Mucosa of gallbladder (tissue), 1 donor: Measurements from ENCODE around the gene NDUFA3. TPM values are rescaled to one million over a fixed set of nuclear protein-coding genes. Genes with fewer than 3 reads are reported as not detected.
"Not testable (repeated sequence)": the region's sequence is repeated elsewhere in the genome, so short reads cannot be mapped to it uniquely, and the experiment has no call there.

Experiments
- DNase-seq: peaks from one replicate; pipeline ENCODE4 v3.0.0-alpha.2; 2020; ENCODE audit warnings: low spot score
- total RNA-seq: library from RNA; stranded (reverse); gene quantifications from one replicate; pipeline ENCODE4 v1.2.1, GENCODE V29; 2021
- donor health status: DM: no; HTN: no; CAD: no.

Gene NDUFA3
- 177 TPM for total RNA-seq

GRCh38 chr19:54102421-54103169, at the start of gene NDUFA3:
TSS of gene NDUFA3 (plus strand) at chr19:54102855. CDS start at chr19:54102879, 24 bp downstream.
- peak; percentile 99 for DNase-seq

GRCh38 chr19:54062643-54063042, 40.0 kb upstream of the NDUFA3 start:
- DNase-seq = no peak

- no peak for DNase-seq
Measured at GRCh38 chr19:54063350-54064116, 39.1 kb upstream of the NDUFA3 start, which contains the start of gene VSTM1. TSS of gene VSTM1 (minus strand) at chr19:54063897. CDS start at chr19:54063777, 120 bp downstream.

GRCh38 chr19:54069470-54069869, 33.2 kb upstream of the NDUFA3 start:
- DNase-seq = no peak

GRCh38 chr19:54073829-54074228, 28.8 kb upstream of the NDUFA3 start:
- DNase-seq = no peak

- no peak for DNase-seq
Measured at GRCh38 chr19:54074851-54075250, 27.8 kb upstream of the NDUFA3 start.

- no peak for DNase-seq
Measured at GRCh38 chr19:54077334-54077733, 25.3 kb upstream of the NDUFA3 start.

GRCh38 chr19:54081032-54081431, 21.6 kb upstream of the NDUFA3 start, which contains the start of gene TARM1:
TSS of gene TARM1 (minus strand) at chr19:54081365. CDS start at chr19:54081340, 25 bp downstream.
- no peak for DNase-seq

- DNase-seq = no peak
Measured at GRCh38 chr19:54084410-54084809, 18.2 kb upstream of the NDUFA3 start.

- DNase-seq = no peak
Measured at GRCh38 chr19:54094426-54095000, 8.1 kb upstream of the NDUFA3 start.

- DNase-seq = no peak
Measured at GRCh38 chr19:54095136-54095858, 7.4 kb upstream of the NDUFA3 start.

GRCh38 chr19:54095859-54096616, 6.6 kb upstream of the NDUFA3 start:
- peak; percentile 38 for DNase-seq

- peak; percentile 23 for DNase-seq
Measured at GRCh38 chr19:54096617-54097106, 6.0 kb upstream of the NDUFA3 start.

- no peak for DNase-seq
Measured at GRCh38 chr19:54099190-54099902, 3.3 kb upstream of the NDUFA3 start.

- DNase-seq = not testable (repeated sequence)
Measured at GRCh38 chr19:54099903-54100255, 2.8 kb upstream of the NDUFA3 start.

- DNase-seq = no peak
Measured at GRCh38 chr19:54100561-54100960, 2.1 kb upstream of the NDUFA3 start, which contains the start of gene OSCAR. TSS of gene OSCAR (minus strand) at chr19:54100803. CDS start at chr19:54100792, 11 bp downstream.

GRCh38 chr19:54104998-54105715, 2.5 kb downstream of the NDUFA3 start:
- no peak for DNase-seq

GRCh38 chr19:54105796-54106195, 3.1 kb downstream of the NDUFA3 start:
- DNase-seq = no peak

- DNase-seq = no peak
Measured at GRCh38 chr19:54106716-54107115, 4.1 kb downstream of the NDUFA3 start.
